SK-N-SH (cell line): ENCODE data around the gene TBKBP1.

Source experiments
- CTCF ChIP-seq: fragments of 200-600 bp; sonication (generic); IDR thresholded peaks from 2 replicates; pipeline ENCODE4 v1.6.1; 2017; ENCODE audit warnings: antibody characterized with exemption, mild to moderate bottlenecking, moderate library complexity
- EZH2phosphoT487 ChIP-seq: fragments of 200-600 bp; sonication (generic); IDR thresholded peaks from 2 replicates; pipeline ENCODE4 v1.6.1; 2017; ENCODE audit warnings: low read depth, mixed run types, mild to moderate bottlenecking, antibody characterized with exemption, moderate library complexity, borderline replicate concordance
- FOSL2 ChIP-seq: IDR thresholded peaks from 2 replicates; pipeline ENCODE4 v1.4.0; 2012; ENCODE audit warnings: low read depth, mild to moderate bottlenecking, moderate library complexity, borderline replicate concordance
- MAX ChIP-seq: IDR thresholded peaks from 2 replicates; pipeline ENCODE4 v1.4.0; 2012; ENCODE audit warnings: low read depth
- MEF2A ChIP-seq: IDR thresholded peaks from 2 replicates; pipeline ENCODE4 v1.4.0; 2012; ENCODE audit warnings: low read depth, borderline replicate concordance
- SIN3A ChIP-seq: IDR thresholded peaks from 2 replicates; pipeline ENCODE4 v1.6.1; 2012; ENCODE audit warnings: low read depth, mild to moderate bottlenecking, low read length, moderate library complexity, borderline replicate concordance
- USF2 ChIP-seq: fragments of 150-350 bp; IDR thresholded peaks from 2 replicates; pipeline ENCODE4 v1.6.1; 2017; ENCODE audit warnings: antibody characterized with exemption, low read length, low read depth, borderline replicate concordance

- no peak for TF ChIP-seq CTCF
- TF ChIP-seq MAX, result no peak
- TF ChIP-seq MEF2A, result no peak
- TF ChIP-seq FOSL2, result no peak
- no peak for TF ChIP-seq EZH2phosphoT487
- TF ChIP-seq SIN3A, result no peak
- TF ChIP-seq USF2, result no peak
These were observed 7.7 kb upstream of the TBKBP1 start for GRCh38 chr17:47686276-47686635.
